ENCODE data around the gene PTMA. TPM values are rescaled to one million over a fixed set of nuclear protein-coding genes. Genes with fewer than 3 reads are reported as not detected.
A peak's percentile ranks its signal among the peaks of the same experiment; 100 is the strongest.

The PTMA gene
- total RNA-seq, 1 experiment from 2014 or later: 1,390 TPM

GRCh38 chr2:231660860-231661259, 47.5 kb upstream of the PTMA start:
- ChIA-PET CTCF (no interaction called here), POLR2A (interaction anchor here (1.1 kb wide), 1 partner anchor 13 kb away, joined by 7 read pairs; no protein-coding TSS in a partner anchor)
- Histone ChIP-seq H3K9me3 (ENCODE audit: control insufficient read depth, insufficient read depth, low read depth, low read length) (no peaks in the 10 kb centered on the region), H3K27ac (ENCODE audit: low read length) (peak overlapping the region; percentile 64; the same call in 1 of the 2 replicates), H3K4me1 (ENCODE audit: control insufficient read depth, insufficient read depth, low read length) (peaks cover 4% of the 10 kb centered on the region), H3K27me3 (ENCODE audit: control insufficient read depth, insufficient read depth, low read length) (no peaks in the 10 kb centered on the region), H3K4me3 (ENCODE audit: low read depth in 2 of 2, low read length in 2 of 2) (no peak overlapping the region), H3K36me3 (ENCODE audit: control insufficient read depth, insufficient read depth, low read length) (no peaks in the 10 kb centered on the region)
- in situ Hi-C loops (cut with HindIII; ENCODE audit: low pct_unique_long_range_greater_than_20kb, low sequenced_read_pairs) (no loop called here), intact Hi-C loops (cut with micrococcal nuclease; ENCODE audit: unreplicated experiment) (no loop called here)
- no TSS peak for BruUV-seq (replicated peaks)
- ATAC-seq (no peak), DNase-seq (ENCODE audit: low read depth, low spot score) (no peak)
- TF ChIP-seq SIN3A (IDR thresholded peaks at IDR 0.05; ENCODE audit: borderline replicate concordance, insufficient read depth, low read depth, low read length) (no peak), TCF7L2 (IDR thresholded peaks at IDR 0.05; ENCODE audit: low read depth, low read length) (no peak), POLR2AphosphoS5 (IDR thresholded peaks at IDR 0.05; ENCODE audit: low read depth, low read length) (no peak), REST (IDR thresholded peaks at IDR 0.05; ENCODE audit: insufficient read depth in 1 of 2, low read depth in 2 of 2, low read length in 1 of 2) (no peak), CTCF (IDR thresholded peaks at IDR 0.05) (no peak)

- in situ Hi-C loops (cut with HindIII; ENCODE audit: low pct_unique_long_range_greater_than_20kb, low sequenced_read_pairs): no loop called here
- no peaks in the 10 kb centered on the region for H3K36me3 ChIP-seq (ENCODE audit: control insufficient read depth, insufficient read depth, low read length)
- H3K4me1 ChIP-seq (ENCODE audit: control insufficient read depth, insufficient read depth, low read length): peaks cover 11% of the 10 kb centered on the region
- peak overlapping the region; percentile 80 for H3K27ac ChIP-seq (ENCODE audit: low read length)
- peak overlapping the region; percentile 40 to 50 for H3K4me3 ChIP-seq (ENCODE audit: low read depth in 2 of 2, low read length in 2 of 2)
- no peak for DNase-seq (ENCODE audit: low read depth, low spot score)
- no peaks in the 10 kb centered on the region for H3K9me3 ChIP-seq (ENCODE audit: control insufficient read depth, insufficient read depth, low read depth, low read length)
- intact Hi-C loops (cut with micrococcal nuclease; ENCODE audit: unreplicated experiment): no loop called here
- no peaks in the 10 kb centered on the region for H3K27me3 ChIP-seq (ENCODE audit: control insufficient read depth, insufficient read depth, low read length)
- ChIA-PET CTCF (no interaction called here), POLR2A (interaction anchor here (1.1 kb wide), 1 partner anchor 12 kb away, joined by 7 read pairs; no protein-coding TSS in a partner anchor)
- BruUV-seq (replicated peaks): no TSS peak
- no peak for ATAC-seq
- no peak for TF ChIP-seq REST (IDR thresholded peaks at IDR 0.05; ENCODE audit: insufficient read depth in 1 of 2, low read depth in 2 of 2, low read length in 1 of 2)
- TF ChIP-seq POLR2AphosphoS5 (IDR thresholded peaks at IDR 0.05; ENCODE audit: low read depth, low read length): no peak
- TF ChIP-seq TCF7L2 (IDR thresholded peaks at IDR 0.05; ENCODE audit: low read depth, low read length): no peak
- TF ChIP-seq CTCF (IDR thresholded peaks at IDR 0.05): no peak
- no peak for TF ChIP-seq SIN3A (IDR thresholded peaks at IDR 0.05; ENCODE audit: borderline replicate concordance, insufficient read depth, low read depth, low read length)
Measured at GRCh38 chr2:231661422-231662027, 46.8 kb upstream of the PTMA start.

All from Panc1 (cell line).